HUDEP-2 (cell line): ENCODE results near the gene PLIN3.
"Not testable (repeated sequence)": the region's sequence is repeated elsewhere in the genome, so short reads cannot be mapped to it uniquely, and the experiment has no call there.

Source experiments
- DNase-seq, 76 experiments: peaks; one replicate each; lab custom pipeline; 2025; ENCODE audit not compliant: unreplicated experiment in 76 of 76; lab: John Stamatoyannopoulos, UW

PLIN3 gene

GRCh38 chr19:4849019-4849418, 18.4 kb downstream of the PLIN3 start:
- DNase-seq = no peak

GRCh38 chr19:4847190-4847973, 20.1 kb downstream of the PLIN3 start:
- DNase-seq = no peak

- not testable (repeated sequence) for DNase-seq
Observed at GRCh38 chr19:4845975-4846374, 21.5 kb downstream of the PLIN3 start.

GRCh38 chr19:4844348-4845179, 22.9 kb downstream of the PLIN3 start:
- no peak for DNase-seq

- DNase-seq = no peak
Observed at GRCh38 chr19:4843647-4843965, 23.9 kb downstream of the PLIN3 start.

GRCh38 chr19:4839192-4839591, 28.3 kb downstream of the PLIN3 start:
- no peak for DNase-seq

GRCh38 chr19:4832776-4833175, 34.7 kb downstream of the PLIN3 start:
- no peak for DNase-seq

- not testable (repeated sequence) for DNase-seq
Observed at GRCh38 chr19:4831979-4832340, 35.5 kb downstream of the PLIN3 start.

GRCh38 chr19:4831304-4831978, 36.0 kb downstream of the PLIN3 start, which contains the start of gene TICAM1:
Gene TICAM1, minus strand, starts transcription at chr19:4831712. Its CDS starts 13,335 bp downstream, at chr19:4818377.
- peak in 50 of 76 experiments; percentile 16 to 66 (median 44) for DNase-seq

GRCh38 chr19:4830768-4831265, 36.6 kb downstream of the PLIN3 start:
- DNase-seq = no peak

GRCh38 chr19:4830332-4830731, 37.1 kb downstream of the PLIN3 start:
- no peak for DNase-seq

GRCh38 chr19:4829001-4829712, 38.3 kb downstream of the PLIN3 start:
- peak in 2 of 76 experiments; percentile 13 to 15 for DNase-seq

GRCh38 chr19:4823577-4823976, 43.9 kb downstream of the PLIN3 start:
- no peak for DNase-seq

- DNase-seq = not testable (repeated sequence)
Observed at GRCh38 chr19:4822354-4822753, 45.1 kb downstream of the PLIN3 start.

GRCh38 chr19:4821265-4821664, 46.2 kb downstream of the PLIN3 start:
- DNase-seq = no peak

- no peak for DNase-seq
Observed at GRCh38 chr19:4817467-4818277, 49.8 kb downstream of the PLIN3 start.

- no peak for DNase-seq
Observed at GRCh38 chr19:4816950-4817278, 50.6 kb downstream of the PLIN3 start.

- no peak for DNase-seq
Observed at GRCh38 chr19:4816202-4816949, 51.1 kb downstream of the PLIN3 start.
